LNCAP (cell line): ENCODE data around the gene TRABD2B.

Experiments used
- TF ChIP-seq, protein P1 (sequence below): fragments of 450-650 bp; IDR thresholded peaks from 2 replicates; pipeline ENCODE4 v1.5.1; 2017; ENCODE audit warnings: mild to moderate bottlenecking

TRABD2B gene

DNA sequence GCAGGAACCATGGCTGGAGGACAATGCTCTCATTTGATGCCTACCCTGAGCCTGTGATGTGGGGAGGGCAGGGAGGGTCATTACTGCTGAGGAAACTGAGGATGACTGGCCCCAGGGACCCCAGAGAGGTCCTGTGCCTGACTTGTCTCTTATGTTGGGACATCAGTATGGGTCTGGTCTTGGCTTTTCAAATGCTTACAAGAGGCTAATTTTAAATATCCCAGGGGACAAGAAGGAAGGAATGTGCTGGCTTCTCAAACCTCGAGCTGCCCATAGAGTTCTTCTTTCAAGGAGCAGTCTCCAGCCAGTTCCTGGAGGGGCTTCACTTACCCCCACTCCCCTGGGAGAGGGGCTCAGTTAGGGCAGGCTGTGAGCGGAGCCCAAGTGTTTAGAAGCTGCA, 168.2 kb downstream of the TRABD2B start:
- TF ChIP-seq, protein P1, sequence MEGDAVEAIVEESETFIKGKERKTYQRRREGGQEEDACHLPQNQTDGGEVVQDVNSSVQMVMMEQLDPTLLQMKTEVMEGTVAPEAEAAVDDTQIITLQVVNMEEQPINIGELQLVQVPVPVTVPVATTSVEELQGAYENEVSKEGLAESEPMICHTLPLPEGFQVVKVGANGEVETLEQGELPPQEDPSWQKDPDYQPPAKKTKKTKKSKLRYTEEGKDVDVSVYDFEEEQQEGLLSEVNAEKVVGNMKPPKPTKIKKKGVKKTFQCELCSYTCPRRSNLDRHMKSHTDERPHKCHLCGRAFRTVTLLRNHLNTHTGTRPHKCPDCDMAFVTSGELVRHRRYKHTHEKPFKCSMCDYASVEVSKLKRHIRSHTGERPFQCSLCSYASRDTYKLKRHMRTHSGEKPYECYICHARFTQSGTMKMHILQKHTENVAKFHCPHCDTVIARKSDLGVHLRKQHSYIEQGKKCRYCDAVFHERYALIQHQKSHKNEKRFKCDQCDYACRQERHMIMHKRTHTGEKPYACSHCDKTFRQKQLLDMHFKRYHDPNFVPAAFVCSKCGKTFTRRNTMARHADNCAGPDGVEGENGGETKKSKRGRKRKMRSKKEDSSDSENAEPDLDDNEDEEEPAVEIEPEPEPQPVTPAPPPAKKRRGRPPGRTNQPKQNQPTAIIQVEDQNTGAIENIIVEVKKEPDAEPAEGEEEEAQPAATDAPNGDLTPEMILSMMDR = no peak

DNA sequence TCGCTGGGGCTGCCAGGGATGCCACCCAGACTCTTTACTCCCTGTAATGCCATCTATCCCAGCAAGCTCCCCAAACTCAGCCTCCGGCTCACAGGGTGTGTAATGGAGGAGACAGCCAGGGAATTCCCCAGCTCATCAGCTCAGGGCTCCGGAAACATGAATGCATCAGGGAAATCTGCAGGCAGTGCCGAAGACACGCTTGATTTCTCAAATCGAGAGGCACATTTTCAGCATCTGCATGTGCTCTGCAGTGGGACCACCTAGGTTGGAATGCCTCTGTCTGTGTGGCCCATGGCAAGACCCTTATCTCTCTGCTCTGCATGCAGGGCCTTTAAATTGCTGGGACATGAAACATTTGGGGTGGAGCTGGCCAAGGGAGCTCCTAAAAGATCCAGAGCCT, 170.1 kb downstream of the TRABD2B start:
- TF ChIP-seq, protein P1 = no peak

DNA sequence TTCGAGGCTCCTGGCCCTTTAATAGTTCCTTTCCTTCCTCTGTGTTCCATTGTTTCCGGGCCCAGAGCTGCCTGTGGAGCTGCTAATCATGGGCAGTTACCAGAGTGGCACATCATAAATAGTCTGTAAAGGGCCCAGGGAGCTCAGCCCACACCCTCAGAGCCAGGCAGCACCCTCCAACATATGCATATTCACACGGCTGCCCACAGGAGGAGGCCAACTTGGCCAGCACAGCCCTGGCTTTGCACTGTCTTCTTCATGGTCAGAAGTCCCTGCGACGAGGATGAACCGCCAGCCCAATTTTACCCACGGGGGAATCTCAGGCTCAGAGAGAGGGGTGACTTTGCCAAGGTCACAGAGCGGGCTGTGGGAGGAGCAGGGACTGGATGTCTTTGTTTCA, 172.5 kb downstream of the TRABD2B start:
- TF ChIP-seq, protein P1 = no peak

DNA sequence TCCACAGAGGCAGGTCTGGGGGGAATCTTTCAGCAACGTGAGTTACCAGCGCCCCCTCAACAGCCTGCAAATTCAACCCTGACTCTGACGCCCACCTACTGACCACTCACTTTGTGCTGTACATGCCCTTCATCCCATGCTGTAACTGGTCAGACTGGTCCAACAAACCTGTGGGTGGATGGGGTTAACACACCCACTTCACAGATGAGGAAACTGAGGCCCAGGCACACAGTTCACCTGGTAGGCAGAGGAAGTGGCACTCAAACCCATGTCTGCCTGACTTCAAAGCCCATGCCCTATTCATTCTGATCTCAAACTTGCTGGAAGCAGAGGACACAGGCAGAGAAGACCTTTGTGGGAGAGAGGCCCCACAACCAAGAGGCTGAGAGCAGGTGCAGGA, 172.9 kb downstream of the TRABD2B start:
- TF ChIP-seq, protein P1 = no peak

DNA sequence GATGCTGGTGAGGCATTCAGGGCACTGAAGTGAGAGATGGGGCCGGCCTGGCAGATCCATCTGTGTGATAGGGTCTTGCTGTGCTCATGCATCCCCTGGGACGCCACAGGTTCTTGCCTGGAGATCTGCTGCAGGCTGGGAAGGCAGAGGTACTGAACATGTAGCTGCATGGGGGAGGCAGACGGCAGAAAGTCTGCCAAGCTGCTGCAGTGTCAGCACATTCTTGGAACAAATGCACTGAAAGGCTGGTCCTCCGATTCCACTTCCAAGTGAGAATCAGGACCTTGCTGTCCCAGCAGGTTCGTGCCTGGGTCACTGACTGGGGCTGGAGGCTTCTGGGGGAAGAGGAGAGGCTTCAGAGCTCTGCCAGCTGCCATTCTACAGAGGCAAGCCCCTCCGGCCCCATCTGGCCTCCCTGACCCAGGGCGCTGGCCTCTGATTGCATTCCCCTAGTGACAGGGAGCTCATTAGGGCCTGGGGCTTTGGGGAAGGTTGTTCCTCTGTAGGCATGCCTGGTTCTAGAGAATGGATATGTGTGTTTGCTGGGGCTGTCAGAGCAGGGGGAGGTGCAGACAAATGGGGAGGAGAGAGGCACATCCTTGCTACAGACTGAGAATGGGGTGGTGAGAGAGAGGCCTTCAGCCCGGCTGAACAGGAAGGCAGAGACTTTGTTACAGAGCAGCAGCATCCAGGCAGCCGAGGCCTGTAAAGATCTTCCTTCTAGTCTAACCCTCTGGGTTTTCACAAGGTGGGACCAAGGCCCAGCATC, 174.0 kb downstream of the TRABD2B start:
- TF ChIP-seq, protein P1 = no peak

DNA sequence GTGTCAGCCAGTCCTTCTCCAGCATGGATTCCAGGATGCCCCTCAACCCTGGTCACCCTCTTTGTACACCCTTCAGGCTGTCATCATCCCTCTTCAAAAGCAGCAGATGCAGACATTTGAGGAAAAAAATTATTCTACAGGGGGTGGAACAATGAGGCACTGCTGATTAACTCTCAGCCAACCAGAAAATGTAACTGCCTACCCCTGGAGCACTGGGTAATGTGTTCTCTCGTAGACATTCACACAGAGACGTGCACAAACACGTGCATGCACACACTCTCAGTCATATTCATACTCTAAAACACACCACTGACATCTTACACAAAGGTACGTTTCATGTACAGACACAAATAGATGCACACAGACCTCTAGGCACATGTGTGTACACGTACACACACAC, 175.4 kb downstream of the TRABD2B start:
- TF ChIP-seq, protein P1 = no peak

DNA sequence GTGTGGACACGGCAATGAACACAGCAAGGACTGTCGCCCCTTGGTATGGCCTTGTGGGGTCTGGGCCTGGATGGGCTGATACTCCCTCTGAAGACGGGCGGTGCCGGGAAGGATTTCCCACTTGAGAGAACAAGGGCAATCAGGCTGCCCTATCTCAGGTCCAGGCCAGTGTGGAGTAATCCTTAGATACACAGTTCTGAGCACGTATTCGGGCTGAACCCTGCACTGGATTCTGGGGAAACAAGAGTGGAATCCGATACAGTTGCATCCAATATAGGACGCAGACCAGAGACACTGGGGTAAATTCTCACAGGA, 177.7 kb downstream of the TRABD2B start:
- TF ChIP-seq, protein P1 = no peak
